ENCODE measurements around the gene TEF.

The TEF gene, protein sequence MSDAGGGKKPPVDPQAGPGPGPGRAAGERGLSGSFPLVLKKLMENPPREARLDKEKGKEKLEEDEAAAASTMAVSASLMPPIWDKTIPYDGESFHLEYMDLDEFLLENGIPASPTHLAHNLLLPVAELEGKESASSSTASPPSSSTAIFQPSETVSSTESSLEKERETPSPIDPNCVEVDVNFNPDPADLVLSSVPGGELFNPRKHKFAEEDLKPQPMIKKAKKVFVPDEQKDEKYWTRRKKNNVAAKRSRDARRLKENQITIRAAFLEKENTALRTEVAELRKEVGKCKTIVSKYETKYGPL

DNA sequence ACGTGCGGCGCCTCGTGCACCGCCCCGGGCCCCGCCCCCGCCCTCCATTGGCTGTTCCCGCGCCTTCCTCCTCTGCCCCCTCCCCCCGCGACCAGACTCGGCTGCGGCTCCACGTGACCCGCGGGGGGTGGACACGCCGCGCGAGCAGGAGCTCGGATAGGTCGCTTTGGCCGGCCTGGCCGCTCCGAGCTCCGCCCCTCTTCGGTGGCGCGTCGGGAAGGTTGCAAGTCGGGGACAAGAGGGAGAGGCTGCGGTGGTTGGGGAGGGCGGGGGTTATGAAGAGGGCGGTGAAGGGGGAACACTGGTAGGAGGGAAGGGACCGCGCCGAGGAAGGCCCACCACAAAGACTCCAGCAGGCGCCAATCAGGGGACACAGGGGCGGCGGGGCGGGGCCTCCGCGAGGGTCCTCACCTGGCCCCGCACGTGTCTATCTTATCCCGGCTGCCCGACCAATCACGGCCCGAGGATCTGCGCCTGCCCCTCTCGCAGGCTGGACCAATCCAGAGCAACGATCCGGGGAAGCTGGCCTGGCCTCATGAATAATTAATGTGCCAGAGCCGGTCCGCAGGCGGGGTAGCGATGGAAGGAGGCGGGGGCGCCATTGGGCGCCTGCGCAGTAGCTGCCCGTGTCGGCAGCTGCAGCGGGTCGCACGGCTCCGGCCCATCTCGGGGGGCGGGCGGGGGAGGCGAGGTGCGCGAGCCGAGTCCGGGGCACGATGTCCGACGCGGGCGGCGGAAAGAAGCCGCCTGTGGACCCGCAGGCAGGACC is at the start of gene TEF:
TSS of gene TEF (plus strand) at position 614 of the 769 bp plus-strand sequence. CDS start at position 717, 103 bp downstream.
- DNase-seq (ENCODE audit: low read depth, low spot score) = peak; percentile 96

DNA sequence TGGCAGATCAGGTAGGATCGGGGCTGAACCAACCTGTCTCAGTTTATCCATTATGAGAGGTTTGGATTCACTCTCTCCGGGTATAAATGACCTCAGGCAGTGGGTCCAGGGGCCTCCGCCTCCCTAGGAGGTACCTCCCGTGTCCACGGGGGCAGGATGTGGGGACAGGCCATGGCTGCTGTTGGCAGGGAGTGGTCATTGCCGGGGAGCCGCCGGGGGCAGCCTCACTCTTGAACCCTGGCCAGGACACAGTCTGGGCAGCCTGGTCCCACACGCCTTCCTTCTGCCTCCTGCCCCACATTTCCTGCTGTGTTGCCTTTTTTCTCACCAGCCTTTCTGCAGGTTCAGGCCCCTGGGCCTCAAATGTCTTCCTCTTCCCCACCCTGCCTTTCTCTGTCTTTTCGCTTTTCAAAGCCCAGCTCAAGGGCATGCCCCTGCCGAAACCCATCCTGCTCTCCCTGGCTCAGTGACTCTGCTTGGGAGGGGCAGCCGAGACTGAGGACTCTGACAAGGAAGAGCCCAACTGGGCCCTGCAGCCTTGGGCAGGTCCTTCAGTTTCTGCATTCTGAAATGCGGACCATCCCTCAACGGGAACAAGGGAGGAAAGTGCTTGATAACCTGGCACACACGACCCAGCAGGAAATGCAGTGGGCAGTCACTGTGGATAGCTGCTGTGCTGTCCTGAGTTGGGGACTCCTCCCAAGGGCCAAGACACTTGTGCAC is 49.4 kb upstream of the TEF start:
- DNase-seq (ENCODE audit: low read depth, low spot score) = no peak

GRCh38 chr22:41333806-41334205 is 47.9 kb upstream of the TEF start:
- no peak for DNase-seq (ENCODE audit: low read depth, low spot score)

DNA sequence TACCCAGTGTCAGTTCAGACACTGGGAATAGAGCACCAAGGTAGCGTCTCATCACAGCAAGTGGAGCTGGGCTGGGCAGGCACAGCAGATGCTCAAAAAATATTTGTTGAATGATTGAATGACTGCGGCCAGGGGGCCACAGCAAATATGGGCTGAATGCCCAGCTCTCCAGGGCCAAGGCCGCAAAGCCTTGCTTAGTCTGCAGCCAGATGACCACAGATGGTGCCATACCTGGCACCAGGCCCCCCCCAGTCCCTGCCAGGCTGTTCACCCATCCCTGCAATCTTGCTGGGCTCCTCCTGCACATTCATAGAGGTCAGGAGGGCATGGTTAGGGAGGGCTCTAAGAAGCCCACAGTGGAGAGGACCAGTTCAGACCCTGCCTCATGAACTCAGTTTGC is 47.5 kb upstream of the TEF start:
- DNase-seq (ENCODE audit: low read depth, low spot score) = no peak

DNA sequence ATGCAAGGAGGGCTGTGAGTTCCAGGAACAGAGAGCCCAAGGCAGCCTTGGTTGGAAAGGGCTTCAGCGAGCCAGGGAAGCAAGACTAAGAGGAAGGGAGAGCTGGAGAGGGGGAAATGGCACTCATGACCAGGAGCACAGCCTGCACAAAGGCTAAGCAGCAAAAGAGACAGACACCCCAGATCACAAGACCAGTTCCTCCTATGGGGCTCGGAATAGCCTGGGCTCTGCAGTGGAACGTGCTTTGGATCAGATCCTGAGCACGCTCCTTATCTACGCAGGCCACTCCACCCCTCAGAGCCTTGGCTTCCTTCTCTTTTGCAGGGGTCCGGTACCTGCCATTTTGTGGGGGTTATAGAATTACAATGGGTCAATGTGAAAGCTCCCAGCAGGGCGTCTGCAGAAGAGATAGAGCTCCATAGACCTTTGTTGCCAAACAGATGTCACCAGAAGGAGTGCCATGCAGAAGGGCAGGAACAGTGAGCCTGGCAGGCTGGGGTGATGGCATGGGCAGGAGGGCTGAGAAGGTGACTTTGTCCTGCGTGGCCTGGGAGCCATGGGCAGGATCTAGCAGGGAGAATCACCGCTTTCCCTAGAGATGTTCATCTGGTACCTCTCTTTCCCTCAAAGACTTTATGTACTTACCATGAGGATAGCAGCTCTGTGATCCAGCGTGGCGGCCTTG is 46.6 kb upstream of the TEF start:
- no peak for DNase-seq (ENCODE audit: low read depth, low spot score)

DNA sequence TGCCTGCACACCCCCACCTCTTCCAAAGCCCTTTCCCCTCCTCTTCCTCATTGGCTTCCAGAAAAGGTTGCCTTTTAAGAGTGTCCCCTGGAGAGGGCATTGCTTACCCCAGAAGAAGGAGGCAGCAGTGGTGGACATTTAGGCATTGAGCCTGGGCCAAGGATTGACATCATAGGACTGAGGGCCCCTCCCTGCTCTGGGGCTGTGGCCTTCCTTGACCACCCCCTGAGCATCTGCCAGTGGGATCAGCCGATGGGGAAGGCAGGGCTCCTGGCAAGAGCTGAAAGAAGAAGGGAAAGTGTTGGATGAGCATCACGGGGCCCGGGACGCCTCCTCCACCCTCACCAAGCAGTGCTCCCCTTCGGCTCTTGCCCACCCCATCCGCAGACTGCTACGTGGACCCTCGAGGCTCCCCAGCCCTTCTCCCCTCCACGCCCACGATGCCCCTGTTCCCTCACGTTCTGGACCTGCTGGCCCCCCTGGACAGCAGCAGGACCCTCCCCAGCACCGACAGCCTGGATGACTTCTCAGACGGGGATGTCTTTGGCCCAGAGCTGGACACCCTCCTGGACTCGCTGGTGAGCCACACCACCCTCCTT is 43.0 kb upstream of the TEF start:
- DNase-seq (ENCODE audit: low read depth, low spot score) = no peak

DNA sequence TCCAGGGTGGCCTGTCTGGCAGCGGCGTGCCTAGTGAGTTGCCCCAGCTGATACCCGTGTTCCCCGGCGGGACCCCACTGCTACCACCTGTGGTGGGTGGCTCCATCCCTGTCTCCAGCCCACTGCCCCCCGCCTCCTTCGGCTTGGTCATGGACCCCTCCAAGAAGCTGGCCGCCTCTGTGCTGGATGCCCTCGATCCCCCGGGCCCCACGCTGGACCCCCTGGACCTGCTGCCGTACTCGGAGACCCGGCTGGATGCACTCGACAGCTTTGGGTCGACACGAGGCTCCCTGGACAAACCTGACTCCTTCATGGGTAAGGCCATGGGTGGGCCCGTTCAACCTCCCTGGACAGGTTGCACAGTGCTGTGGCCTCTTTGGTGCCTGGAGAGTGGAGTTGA is 41.9 kb upstream of the TEF start:
- no peak for DNase-seq (ENCODE audit: low read depth, low spot score)

DNA sequence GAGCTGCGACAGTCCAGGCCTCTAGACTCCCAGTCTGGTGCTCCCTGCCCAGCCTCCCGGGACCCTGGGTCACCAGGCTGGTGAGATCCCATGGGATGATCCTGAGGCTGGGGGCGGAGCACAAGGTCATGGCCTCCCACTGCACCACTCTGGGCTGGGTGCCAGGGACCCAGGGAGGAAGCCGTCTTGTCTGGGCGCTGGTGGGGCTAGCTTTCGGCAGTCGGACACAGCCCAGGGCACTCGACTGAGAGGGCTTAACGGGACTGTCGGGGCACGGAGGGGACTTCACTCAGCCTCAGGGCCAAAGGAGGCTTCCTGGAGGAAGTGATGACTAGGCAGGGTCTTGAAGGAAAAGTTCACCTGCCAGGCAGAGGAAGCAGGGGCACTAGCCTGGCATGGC is 41.4 kb upstream of the TEF start:
- DNase-seq (ENCODE audit: low read depth, low spot score) = no peak

DNA sequence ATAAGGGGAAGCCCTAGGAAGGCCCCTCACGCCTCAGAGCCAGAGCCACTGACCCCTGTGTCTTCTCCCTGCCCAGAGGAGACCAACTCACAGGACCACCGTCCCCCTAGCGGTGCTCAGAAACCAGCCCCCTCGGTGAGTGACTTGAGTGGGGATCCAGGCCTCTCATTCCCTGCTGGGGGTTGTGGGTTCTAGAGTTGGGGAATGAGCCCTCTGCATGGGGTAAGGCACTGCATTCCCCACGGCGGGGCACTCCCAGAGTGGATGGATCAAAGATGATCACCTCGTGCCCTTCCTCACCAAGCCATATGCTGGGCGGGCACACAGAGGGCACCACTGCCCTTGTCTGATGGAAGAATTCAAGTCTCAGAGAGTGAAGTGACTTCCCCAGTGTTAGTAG is 40.7 kb upstream of the TEF start:
- no peak for DNase-seq (ENCODE audit: low read depth, low spot score)

GRCh38 chr22:41341990-41342389 is 39.8 kb upstream of the TEF start:
- DNase-seq (ENCODE audit: low read depth, low spot score) = no peak

DNA sequence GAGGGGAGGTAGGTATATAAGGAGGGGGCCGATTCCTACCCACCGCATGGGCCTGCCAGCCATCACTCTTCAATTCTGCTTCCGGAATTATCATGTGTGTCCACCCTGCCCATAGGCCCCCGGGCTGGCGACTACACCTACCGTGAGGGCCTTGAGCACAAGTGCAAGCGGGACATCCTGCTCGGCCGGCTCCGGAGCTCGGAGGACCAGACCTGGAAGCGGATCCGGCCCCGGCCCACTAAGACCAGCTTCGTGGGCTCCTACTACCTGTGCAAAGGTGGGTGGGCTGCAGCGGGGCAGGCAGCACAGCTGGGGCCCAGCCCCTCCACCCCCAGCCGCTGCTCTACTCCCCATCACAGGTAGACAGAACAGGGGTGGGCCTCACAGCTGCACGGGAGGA is 38.4 kb upstream of the TEF start:
- DNase-seq (ENCODE audit: low read depth, low spot score) = no peak

- no peak for DNase-seq (ENCODE audit: low read depth, low spot score)
These were observed 38.0 kb upstream of the TEF start for GRCh38 chr22:41343717-41344116.

GRCh38 chr22:41344189-41344788 is 37.5 kb upstream of the TEF start:
- no peak for DNase-seq (ENCODE audit: low read depth, low spot score)

DNA sequence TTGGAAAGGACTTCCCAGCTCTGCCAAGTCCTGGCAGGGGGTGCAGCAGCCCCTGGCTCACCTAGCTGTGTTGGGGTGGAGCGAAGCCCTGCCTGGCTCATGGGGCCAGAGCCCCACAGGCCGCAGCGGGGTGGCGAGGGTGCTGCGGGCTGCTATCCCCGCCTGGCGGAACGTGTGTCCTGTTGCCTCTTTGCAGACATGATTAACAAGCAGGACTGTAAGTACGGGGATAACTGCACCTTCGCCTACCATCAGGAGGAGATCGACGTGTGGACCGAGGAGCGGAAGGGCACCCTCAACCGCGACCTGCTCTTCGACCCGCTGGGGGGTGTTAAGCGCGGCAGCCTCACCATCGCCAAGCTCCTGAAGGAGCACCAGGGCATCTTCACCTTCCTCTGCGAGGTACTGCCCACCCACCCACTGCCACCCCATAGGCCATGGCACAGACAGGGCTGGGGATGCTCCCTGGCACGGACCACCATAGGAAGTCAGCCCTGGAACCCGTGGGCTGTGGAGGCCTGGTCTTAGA is 35.9 kb upstream of the TEF start:
- no peak for DNase-seq (ENCODE audit: low read depth, low spot score)

GRCh38 chr22:41347066-41347859 is 34.5 kb upstream of the TEF start:
- DNase-seq (ENCODE audit: low read depth, low spot score) = no peak

DNA sequence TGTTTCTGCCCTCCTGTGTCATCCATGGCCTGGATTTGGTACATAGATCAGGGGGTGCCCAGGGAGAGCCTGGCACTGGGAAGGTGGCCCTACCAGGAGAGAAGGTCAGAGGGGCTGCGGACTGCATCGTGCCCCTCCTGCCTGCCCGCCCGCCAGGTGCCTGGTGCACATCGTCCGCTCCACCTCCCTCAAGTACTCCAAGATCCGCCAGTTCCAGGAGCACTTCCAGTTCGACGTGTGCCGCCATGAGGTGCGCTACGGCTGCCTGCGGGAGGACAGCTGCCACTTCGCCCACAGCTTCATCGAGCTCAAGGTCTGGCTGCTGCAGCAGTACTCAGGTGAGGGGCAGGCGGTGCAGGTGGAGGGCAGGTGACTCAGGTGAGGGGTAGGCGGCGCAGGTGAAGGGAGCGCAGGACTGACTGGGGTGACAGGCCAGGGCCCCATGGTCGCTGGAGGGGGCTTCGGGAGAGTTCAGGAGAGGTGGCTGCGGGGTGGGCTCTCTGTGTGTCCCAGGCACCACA is 32.7 kb upstream of the TEF start:
- DNase-seq (ENCODE audit: low read depth, low spot score) = no peak

- DNase-seq (ENCODE audit: low read depth, low spot score) = no peak
These were observed 31.7 kb upstream of the TEF start for GRCh38 chr22:41350087-41350486.

DNA sequence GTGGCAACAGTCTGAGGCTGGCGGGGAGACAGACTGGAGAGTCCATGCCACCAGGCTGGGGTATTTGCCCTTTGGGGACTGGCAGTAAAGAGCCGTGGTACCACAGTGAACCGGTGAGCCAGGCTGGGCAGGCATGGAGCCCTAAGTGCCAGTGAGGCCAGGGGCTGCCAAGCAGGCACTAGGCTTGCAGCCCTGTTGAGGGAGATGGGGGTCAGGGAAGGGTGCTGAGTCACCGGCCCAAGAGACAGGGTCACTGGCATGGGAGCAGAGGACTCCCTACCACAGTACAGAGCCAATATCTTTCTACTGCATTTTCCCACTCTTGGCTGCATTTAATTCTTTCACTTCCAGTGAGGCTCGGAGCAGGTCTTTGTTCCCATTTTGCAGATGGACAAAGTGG is 30.7 kb upstream of the TEF start:
- DNase-seq (ENCODE audit: low read depth, low spot score) = no peak

- DNase-seq (ENCODE audit: low read depth, low spot score) = no peak
These were observed 29.7 kb upstream of the TEF start for GRCh38 chr22:41352058-41352457.
